NCI-H2196 treated with DMSO at 0.1 percent for 48 hours (cell line): ENCODE data around the gene MYO6.

Source experiments
- DNase-seq: peaks from one replicate; lab custom pipeline; 2025; ENCODE audit not compliant: unreplicated experiment; lab: John Stamatoyannopoulos, UW

The MYO6 gene

DNA sequence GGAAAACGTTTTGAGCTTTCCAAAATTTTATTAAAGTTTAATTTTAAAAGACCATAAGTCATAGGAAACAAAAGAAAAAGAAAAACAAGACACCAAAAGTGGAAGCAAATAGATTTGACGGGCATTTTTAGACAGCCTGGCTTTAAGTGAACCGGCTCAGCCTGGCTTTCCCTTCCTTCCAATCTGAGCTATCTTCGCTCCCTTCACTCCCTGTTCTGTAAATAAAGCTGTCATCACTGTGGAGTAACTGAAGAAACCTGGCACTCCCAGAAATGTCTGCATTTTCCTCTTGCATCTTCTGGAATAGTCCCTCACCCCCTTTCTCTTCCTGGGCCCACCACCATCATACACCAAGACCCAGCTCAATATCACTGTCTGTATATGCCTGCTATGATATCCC lies 191.5 kb downstream of the MYO6 start:
- no peak for DNase-seq

GRCh38 chr6:75941509-75941908 lies 192.5 kb downstream of the MYO6 start:
- DNase-seq = no peak

DNA sequence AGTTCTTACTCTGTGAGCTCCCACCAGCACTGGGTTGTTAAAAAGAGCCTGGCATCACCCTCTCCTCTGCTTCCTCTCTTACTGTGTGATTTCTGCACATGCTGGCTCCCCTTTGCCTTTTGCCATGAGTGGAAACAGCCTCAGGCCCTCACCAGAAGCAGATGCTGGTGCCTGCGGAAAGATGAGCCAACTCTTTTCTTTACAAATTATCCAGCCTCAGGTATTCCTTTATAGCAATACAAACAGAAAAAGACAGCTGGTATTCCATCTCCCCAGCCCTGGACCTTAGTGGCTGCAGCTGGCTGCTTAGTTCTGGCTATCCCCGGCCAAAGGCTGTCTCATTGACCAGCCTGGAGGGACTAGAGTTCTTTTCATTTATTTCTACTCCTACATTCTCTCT lies 194.3 kb downstream of the MYO6 start:
- DNase-seq = no peak

GRCh38 chr6:75946146-75946831 lies 197.2 kb downstream of the MYO6 start:
- no peak for DNase-seq

GRCh38 chr6:75947935-75948334 lies 198.9 kb downstream of the MYO6 start:
- DNase-seq = no peak

DNA sequence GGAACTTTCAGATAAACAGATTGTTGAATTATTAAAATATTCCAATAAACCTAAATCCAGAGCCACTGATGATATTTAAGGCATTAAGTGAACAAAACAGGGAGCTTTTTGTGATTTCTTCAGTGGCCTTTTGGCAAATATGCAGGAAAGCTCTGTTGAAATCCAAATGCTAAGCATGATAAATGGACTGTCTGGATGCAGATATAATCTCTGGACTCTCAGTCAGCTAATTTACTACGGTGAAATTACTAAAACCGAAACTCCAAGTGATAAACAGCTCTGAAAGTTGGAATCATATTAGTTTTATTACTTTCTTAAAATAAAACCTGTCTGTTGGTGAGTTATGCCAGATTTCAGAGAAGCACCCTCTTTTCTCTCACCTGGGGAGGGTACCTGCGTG lies 203.1 kb downstream of the MYO6 start:
- DNase-seq = no peak

DNA sequence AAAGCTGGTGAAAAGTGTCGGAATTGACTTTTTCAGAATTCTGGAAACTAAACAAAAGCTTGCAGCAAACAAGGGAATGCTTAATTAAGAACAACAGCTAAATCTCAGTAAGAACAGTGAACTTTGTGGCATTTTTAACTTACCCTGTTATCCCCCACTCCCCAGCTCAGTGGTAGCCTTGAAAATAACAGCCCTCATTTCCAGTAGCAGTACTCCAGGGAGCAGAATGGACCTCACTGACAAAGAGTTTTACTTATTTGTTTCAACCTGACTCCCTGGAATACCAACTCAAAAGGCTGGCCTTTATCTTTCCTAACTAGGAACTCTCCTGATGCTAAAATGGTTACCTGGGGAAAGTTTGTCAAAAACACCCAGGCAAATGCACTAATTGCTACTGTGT lies 214.5 kb downstream of the MYO6 start:
- no peak for DNase-seq

DNA sequence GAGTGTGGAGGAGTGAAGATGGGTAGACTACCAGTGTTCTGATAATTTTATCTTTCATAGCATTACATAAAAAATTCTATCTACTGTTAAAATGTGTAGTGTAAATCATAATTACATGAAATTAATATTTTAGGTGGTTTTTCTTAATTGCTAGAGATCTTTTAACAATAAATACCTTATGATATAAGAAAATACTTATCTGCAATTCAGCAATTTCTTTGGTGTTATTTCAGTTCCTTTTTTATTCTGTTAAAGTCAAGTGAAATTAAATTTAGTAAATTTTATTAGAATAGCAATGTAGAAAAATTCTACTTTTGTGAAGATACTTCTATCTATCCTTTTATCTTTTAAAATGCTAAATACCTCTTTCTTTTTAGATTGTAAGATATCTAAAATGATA lies 219.1 kb downstream of the MYO6 start:
- no peak for DNase-seq
